ENCODE measurements around the gene CORO2B.
"Not testable (repeated sequence)": the region's sequence is repeated elsewhere in the genome, so short reads cannot be mapped to it uniquely, and the experiment has no call there.

The CORO2B gene

GRCh38 chr15:68632101-68632500 is 53.3 kb downstream of the CORO2B start:
- DNase-seq, result no peak

DNA sequence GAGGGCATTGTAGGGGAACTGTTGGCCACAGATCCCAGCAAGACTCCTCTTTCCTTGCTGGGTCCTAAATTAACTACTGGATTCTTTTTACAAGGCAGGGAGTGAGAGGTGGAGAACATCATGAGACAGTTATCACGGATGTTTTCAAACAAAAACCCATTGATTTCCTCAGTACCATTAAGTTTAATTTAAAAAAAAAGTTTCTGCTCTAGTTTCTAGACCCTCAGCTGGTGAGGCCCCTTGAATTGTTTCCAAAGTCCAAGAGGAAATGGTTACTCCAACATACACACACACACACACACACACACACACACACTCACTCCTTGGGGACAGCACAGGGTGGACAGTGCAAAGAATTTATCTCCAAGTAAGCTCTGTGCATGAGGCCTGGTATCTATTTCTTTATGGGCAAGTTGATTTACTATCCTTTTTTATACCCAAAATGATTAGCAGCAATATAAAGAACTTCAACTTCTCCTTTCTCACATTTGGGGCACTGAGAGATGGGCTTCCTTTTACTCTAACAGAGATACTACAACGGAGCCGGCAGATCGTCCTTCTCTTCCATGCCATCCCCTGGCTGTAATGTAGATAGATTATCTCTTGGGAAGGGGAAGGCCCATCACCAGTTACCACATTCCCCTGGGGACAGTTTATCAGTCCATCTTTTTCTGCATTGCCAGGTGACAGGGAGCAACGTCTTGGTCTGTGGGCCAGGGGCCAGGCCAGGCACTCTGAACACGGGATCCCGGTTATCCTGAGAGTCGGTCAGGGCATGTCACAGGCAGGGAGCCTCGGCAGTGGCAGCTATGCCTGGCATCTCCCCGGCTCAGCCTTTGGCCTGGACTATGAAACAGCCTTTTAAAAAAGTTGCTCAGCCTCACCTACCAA is 54.7 kb downstream of the CORO2B start:
- DNase-seq, result no peak

DNA sequence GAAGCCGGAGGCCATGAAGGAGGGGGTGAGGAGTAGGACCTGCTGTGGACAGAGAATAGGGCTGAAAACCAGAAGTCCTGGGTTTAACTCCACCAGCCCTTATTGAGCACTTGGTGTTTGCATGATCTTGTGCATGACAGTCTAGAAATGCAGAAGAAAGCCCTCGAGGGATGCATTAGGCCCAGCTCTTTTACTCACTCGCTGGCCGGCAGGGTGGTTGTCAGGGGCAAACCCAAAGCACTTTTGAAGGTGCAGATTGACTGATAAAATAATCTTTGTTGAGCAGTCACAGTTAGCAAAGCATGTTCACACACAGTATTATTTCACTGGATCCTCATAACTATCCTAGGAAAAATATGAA is 55.3 kb downstream of the CORO2B start:
- no peak for DNase-seq

- no peak for DNase-seq
These were observed 55.7 kb downstream of the CORO2B start for GRCh38 chr15:68634531-68634930.

- DNase-seq, result no peak
These were observed 56.3 kb downstream of the CORO2B start for GRCh38 chr15:68635141-68635540.

DNA sequence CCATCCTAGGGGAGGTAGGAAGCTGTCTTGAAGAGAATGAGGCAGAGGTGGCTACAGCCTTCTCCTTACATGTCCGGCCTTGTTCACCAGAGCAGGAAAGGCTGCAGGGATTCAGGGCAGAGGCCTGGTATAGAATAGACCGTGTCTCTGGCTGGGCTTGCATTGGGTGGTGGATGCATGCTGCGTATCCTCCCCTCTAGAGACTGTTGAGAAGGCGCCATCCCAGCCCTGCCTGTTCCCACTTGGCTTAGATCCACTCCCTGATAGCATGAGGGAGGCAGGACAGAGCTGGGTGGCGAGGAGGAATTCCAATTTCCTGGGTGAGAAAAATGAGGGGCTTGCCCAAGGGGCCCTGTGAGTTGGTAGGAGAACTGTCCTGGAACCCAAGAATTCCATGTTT is 57.5 kb downstream of the CORO2B start:
- no peak for DNase-seq

- DNase-seq, result no peak
These were observed 59.1 kb downstream of the CORO2B start for GRCh38 chr15:68637767-68638404.

DNA sequence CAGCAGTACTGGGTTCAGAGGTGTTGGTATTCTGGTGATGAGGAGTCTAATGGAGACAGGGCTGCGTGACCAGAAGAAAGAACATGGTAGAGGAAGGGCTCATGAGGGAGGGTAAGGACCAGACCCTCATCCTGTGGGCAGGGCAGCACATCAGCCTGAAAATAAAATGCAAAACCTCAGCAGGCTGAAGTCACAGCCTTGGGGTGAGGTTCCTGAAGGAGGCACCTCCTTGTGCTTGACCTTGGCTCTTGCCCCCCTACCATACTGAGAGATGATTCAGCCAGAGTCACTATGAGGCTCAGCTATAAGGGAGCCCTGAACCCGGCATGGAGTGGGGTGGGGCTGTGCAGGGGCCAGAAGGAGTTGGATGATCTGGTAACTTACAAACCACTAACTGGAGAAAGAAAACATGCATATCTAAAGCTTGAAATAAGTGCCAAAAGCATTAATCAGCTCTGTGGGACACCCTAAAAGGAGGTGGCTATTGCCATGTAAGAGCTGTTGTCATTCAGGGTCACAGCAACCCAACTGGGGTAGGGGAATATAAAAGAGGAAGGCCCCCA is 60.2 kb downstream of the CORO2B start:
- no peak for DNase-seq

DNA sequence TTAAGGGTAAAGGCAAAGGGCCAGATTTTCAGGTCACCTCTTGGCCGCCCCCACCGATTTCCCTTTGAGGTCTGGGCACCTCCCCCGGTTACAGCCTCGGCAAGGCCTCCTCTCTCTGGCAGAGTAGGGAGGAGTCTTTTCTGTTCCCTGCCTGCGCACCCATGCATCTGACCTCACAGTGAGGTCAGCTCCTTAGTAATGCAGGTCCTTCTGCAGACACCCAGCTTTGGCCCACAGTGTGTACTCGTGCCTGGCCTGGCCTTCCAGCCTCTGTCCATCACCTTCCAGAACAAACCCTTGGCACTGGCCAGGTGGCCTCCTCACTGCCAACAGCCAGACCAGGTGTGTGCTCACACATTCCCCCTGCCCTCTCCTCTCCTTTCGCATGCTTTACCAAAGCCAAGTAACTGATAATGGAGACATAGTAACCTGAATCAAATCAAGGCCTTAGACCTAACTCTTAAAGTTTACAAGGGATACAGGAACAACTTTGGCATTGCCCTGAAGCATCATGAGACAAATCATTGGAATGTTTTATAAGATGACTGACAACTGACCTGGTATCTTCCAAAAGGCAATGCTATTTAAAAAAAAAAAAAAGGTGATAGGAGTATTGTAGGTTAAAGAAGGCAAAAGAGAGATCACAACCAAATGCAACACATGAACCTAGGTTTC is 61.3 kb downstream of the CORO2B start:
- DNase-seq, result peak in 2 of 3 donors; percentile 24 to 25

DNA sequence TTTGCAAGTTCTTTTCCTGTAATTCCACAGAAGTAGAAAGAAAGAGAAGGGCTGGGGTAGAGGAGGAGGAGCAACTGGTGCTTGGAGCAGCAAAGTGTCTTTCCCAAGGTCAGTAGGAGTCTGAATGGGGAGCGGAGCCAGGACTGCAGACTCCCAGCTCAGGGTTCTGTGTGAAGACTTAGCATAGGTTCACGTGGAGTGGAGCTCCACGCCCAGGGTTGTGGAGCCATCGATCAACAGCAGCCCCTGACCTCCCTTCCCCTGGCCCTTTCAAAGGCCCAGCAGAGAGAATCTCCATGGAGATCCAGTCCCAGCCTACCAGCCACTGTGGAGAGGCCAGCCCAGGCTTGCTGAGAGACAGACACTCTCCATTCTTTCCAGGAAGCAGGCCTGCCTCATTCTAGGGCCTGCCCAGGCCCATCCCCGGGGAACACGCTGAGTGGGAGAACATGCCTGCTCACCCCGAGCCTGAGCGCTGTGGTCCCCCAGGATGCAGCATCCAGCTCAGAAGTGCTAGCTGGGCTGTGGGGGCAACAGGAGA is 62.1 kb downstream of the CORO2B start:
- no peak for DNase-seq

DNA sequence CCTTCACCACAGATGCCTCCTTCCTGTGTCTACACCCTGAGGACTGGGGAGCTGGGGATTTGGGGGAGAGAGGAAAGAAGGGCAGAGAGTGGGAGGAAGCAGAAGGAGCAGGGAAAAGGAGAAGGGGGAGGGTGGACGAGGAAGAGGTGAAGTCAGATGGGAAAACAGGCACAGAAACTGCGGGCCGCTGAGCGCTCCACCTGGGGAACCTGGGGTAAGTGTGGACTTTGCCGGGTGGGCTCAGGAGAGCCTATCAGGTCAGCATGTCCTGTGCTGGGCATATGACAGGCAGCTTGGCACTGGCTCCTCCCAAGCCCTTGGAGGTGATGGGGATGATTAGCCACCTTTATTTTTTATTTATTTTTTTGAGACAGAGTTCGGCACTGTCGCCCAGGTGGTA is 62.6 kb downstream of the CORO2B start:
- no peak for DNase-seq

DNA sequence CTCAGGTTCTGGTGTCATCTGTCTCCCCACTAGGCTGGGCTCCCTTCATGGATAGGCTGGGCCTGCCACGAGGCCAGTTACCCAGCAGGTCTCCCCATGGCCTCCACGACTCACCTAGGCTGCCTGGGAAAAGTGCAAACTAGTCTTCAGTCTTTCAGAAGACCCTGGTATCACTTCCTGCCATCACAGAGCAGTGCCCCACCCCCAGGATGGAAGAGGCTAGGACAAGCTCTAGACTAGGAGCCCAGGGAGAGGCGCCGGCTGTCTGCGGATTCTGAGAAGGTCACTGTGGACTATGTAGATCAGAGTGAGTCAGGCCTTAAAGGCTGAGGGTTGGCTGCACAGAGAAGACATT is 63.7 kb downstream of the CORO2B start:
- DNase-seq, result no peak

GRCh38 chr15:68643216-68643830 is 64.5 kb downstream of the CORO2B start:
- peak in 1 of 3 donors; percentile 23 for DNase-seq

GRCh38 chr15:68644083-68644904 is 65.5 kb downstream of the CORO2B start:
- peak; percentile 16 to 34 (median 34) for DNase-seq

- DNase-seq, result no peak
These were observed 66.2 kb downstream of the CORO2B start for GRCh38 chr15:68644996-68645395.

GRCh38 chr15:68646156-68646555 is 67.4 kb downstream of the CORO2B start:
- peak; percentile 54 to 74 (median 57) for DNase-seq

- DNase-seq, result peak in 1 of 3 donors; percentile 8
These were observed 67.9 kb downstream of the CORO2B start for GRCh38 chr15:68646696-68647095.

- not testable (repeated sequence) for DNase-seq
These were observed 68.6 kb downstream of the CORO2B start for GRCh38 chr15:68647361-68647760.

DNA sequence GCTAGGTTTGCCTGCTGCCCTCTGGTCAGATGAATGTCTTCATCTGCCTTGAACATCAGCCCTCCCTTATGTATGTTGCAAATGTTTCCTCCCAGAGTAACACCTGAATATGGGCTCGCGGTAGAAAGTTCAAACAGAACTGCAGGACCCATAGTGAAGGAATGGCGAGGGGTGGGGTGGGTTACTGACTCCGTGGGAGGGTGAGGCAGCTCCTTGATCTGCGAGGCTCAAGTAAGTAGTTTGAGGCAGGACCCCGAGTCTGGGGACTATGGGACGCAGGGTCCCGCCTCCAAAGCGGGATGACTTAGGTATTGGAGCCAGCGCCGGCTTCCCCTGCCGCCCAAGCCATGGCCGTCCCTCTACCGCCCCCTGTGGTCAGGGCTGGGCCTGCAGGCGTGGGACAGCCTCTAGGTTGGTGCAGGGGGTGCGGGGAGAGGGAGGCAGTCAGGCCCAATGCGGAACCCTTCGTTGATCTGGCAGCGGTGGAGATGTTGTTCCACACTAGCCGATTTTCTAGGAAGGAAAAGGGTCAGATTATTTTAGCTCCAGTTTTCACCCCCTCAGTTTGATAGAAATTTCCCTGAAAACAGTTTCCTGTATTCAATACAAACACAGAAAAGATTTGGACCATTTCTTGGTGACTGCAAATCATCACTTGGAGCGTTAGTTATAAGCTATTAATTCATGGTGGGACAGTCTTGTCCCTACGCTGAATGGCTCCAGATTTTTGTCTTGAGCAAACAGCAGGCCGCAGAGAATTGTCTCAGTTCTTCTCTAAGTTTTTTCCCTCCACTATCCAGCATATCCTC is 72.3 kb downstream of the CORO2B start:
- DNase-seq, result peak; percentile 69 to 81 (median 71)

DNA sequence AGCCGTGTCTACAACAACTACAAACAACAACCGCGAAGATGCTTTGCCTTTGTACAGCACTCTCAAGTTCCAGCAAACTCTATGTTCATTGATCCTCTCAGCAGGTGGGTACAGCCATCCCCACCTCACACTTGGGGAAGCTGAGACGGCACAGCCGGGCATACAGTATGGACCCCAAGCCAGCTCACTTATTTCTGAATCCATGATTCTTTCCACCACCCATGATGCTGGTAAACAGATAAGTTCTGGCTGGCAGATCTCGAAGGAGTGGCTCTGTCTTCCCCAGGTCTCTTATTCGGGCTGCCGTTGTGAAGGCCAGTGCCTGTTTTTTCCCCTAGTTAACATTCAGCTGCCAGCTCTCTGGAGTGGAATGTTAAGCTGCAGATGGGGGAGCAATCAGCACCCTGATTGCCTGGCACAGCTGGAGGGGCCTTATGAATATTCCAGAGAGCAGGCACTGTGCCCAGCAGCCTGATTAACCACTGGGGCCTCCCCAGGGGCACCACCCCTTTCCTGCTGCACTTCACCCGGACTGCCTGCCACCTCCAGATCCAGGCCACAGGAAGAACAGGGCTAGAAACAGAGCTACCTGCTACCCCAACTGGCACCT is 73.2 kb downstream of the CORO2B start:
- no peak for DNase-seq
